Activated CD4-positive, alpha-beta T cell treated with anti-CD3 and anti-CD28 coated beads for 1 hour (primary cell): Measurements from ENCODE around the gene CRYAB.
A peak's percentile ranks its signal among the peaks of the same experiment; 100 is the strongest.
"Not testable (repeated sequence)": the region's sequence is repeated elsewhere in the genome, so short reads cannot be mapped to it uniquely, and the experiment has no call there.

ENCODE experiments used
- DNase-seq: peaks from one replicate; pipeline ENCODE4 v3.0.0-alpha.2; 2020

The CRYAB gene

DNA sequence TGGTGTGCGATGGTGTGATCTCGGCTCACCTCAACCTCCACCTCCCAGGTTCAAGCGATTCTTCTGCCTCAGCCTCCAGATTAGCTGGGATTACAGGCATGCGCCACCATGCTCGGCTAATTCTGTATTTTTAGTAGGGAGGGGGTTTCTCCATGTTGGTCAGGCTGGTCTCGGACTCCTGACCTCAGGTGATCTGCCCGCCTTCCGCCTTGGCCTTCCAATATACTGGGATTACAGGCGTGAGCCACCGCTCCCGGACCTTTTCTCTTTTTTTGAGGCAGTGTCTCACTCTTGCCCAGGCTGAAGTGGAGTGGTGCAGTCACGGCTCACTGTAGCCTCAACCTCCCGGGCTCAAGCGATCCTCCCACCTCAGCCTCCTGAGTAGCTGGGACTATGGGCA is 21.6 kb upstream of the CRYAB start:
- DNase-seq = not testable (repeated sequence)

- no peak for DNase-seq
Measured at GRCh38 chr11:111932611-111932950, 21.0 kb upstream of the CRYAB start.

DNA sequence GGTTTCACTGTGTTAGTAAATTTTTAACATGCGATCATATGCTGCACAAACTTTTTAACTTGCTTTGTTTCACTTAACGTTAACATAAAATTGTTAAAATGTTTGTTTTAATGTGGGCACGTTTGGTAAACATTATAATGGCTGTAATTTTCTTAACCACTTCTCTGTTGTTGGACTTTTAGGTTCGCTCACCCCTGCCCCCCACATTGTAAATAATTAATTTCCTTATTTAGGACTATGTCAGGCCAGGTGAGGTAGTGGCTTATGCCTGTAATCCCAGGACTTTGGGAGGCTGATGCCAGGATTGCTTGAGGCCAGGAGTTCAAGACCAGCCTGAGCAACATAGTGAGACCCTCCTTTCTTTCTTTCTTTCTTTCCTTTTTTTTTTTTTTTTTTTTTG is 18.9 kb upstream of the CRYAB start:
- no peak for DNase-seq

DNA sequence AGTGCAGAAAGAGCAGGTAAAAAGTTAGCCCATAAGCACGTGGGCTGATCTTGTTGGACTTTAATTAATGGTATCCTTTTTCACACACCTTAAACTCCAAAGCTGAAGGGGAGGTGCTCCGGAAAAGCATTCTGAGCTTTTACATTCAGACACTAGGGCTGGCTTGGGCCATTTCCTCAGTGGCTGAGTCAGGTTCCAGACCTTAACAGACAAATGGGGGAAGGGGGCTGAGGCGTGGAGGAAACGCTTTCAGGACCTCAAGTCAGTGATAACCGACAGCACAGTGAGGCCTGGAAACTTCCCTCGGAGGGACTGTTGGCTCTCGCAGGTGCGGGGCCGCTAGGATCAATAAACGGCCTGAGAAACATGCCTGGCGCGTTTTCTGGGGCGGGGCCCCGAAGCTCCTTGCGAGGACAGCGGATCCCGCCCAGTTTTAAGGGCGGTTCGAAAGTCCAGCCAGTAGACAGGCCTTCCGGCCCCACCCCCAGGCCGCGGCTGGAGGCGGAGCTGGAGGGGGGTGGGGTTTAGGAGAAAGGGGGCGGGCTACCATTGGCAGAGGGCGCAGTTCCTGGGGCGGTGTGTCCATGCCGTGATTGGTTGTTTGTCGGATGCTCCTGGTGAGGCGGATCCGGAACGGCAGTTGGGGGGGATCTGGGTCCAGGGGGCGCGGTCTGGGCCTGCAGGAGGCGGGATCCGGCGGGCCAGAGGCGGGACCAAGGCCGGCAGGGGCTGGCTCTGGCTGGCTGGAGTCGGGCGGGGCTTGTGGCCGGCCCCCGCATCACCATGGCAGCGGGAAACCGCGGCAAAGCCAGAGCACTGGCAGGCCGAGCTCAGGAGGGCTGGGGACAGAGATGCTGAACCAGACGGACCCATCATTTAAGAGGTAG is 15.2 kb upstream of the CRYAB start:
- peak; percentile 90 for DNase-seq

GRCh38 chr11:111925953-111926352 is 14.4 kb upstream of the CRYAB start:
- no peak for DNase-seq

- DNase-seq = no peak
Measured at GRCh38 chr11:111923951-111924350, 12.4 kb upstream of the CRYAB start.

- DNase-seq = no peak
Measured at GRCh38 chr11:111923351-111923788, 11.8 kb upstream of the CRYAB start.

GRCh38 chr11:111922803-111923202 is 11.2 kb upstream of the CRYAB start:
- no peak for DNase-seq

GRCh38 chr11:111921541-111922230 is 10.1 kb upstream of the CRYAB start:
- no peak for DNase-seq

GRCh38 chr11:111920908-111921307 is 9.3 kb upstream of the CRYAB start:
- no peak for DNase-seq

DNA sequence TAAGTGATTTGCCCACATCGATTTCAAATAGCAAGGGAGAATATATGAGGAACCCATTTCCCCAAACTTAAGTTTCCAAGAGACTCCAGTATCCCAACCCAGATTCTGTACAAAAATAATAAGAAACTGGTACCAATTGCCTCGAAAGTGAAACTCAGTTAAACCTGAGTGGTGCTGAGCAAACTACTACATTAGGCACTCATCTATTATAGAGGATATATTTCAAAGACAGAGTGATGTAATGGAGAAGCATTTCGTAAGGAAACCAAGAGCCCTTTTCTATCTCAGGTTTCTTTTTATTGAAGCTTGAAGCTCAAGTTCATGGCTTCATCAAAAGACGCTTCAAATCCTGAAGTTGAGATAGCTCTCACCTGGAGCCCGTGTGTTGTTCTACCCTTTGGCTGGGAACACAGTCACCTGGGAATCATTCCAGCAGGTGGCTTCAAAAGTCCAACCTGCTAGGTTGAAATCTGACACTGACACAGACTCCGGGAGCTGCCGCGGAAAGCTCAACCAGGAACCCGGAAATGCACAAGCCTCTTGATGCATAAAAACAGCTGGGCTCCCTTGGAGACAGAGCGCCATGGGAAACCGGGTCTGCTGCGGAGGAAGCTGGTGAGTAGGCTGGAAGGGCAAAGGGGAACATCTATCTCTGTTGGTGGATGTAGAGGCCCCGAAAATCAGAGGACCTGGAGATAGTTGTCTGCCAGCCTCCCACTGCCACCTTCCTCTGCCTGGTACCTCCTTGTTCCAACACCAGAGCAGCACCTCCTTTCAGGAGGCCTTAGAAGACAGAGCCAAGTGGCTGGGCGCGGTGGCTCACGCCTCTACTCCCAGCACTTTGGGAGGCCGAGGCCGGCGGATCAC is 7.1 kb upstream of the CRYAB start, which contains the start of gene C11orf52:
TSS of gene C11orf52 (plus strand) at position 524 of the 867 bp plus-strand sequence. CDS start at position 584, 60 bp downstream.
- no peak for DNase-seq

DNA sequence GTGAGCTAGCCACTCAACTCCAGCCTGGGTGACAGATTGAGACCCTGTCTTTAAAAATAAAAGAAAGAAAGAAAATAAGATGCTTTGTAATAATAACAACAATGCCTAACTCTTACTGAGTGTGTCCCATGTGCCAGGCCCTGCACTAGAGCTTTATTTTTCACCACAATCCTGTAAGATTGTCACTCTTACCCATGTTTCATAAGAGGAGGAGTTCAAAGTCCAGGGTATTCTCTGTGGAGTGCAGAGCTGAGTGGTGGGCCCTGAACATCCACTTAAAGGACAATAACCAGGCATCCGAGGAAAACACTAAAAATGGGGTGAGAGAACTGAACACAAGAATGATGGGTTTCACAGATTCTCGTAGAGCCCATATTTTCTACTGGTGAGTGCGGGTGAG is 6.2 kb upstream of the CRYAB start:
- DNase-seq = no peak

GRCh38 chr11:111917312-111917711 is 5.7 kb upstream of the CRYAB start:
- no peak for DNase-seq

- no peak for DNase-seq
Measured at GRCh38 chr11:111916768-111917167, 5.2 kb upstream of the CRYAB start.

- DNase-seq = no peak
Measured at GRCh38 chr11:111913997-111914396, 2.4 kb upstream of the CRYAB start.

DNA sequence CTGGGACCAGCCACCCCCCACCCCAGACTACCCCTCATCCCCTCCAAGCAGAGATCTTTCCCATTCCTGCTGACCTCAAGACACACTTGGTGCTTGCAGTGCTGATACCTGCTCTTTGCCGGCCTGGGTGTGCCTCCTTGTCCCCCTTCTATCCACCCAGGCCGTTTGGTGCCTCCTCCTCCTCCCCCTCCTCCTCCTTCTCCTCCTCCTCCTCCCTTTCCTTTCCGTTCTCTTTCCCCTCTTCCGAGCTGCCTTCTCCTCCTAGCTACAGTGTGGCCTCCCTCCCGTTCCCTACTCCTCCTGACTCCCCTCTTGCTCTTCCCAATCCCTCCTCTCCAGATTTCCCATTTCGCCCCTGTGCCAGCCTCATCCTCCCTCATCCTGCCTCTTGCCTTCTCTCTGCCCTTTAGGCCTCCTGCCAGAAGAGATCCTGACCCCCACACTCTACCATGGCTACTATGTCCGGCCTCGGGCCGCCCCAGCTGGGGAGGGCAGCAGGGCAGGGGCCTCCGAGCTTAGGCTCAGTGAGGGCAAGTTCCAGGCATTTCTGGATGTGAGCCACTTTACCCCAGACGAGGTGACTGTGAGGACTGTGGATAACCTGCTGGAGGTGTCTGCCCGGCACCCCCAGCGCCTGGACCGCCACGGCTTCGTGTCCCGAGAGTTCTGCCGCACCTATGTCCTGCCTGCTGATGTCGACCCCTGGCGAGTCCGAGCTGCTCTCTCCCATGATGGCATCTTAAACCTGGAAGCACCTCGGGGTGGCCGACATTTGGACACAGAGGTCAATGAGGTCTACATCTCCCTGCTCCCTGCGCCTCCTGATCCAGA is 1.7 kb upstream of the CRYAB start:
- DNase-seq = no peak

GRCh38 chr11:111912535-111912934 is 965 bp upstream of the CRYAB start, which contains the start of gene HSPB2:
TSS of gene HSPB2 (plus strand) at chr11:111912734. CDS start at chr11:111912830, 96 bp downstream.
- DNase-seq = no peak

DNA sequence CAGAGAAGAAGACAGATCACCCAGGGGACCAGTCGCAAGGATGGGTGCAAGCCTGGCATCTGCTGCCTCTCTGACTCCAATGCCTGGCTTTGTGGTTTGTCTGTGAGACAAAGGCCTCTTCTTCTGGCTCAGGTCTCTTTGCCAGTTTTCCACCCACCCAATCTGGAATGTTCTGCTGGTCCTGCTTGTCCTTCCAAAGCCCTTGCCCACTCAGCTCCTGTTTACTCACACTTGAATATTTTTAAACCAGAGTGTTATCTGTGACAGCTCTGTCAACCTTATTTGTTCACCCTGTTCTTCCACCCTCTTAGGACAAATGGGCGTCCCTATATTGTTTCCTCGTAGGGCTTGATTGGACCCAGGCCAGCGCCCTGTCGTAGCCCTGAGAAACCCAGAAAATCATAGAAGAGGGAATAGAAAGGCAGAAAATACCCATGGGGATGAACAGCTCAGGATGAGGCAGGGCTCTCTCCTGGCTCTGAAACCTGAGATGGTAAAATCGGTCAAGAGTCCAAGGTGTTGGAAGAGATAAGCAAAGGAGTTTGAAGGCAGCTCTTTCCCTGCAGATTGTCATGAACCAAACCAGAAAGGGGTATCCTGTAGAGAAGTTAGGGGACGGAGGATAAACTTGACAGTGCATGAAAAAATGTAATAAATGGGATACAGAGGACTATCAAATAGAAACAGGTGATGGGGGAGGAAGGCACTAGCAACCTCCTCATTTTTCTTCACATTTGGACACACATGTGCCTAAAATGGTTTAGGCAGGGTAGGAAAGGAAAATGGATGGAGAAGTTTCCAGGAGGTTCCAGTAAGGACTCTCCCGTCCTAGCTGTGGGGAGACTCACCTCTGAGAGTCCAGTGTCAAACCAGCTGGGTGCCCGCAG is 651 bp downstream of the CRYAB start:
- no peak for DNase-seq

DNA sequence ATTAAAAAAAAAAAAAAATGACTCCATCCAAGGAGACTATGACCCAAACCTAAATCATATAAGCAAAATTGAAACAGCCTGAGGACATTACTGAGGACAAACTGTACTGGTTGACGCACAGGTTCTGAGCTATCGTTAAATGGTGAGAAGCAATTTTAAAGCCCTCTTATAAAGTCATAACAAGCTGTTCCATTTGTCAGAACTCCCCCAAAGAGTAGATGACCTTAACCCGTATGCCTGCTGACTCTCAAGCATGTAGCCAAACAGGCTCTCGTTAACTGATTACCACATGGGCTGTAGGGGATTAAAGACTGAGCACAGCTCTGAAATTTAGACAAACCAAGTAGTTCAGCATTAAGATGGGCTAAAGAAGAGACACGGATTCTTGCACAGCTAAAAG is 2.2 kb downstream of the CRYAB start:
- DNase-seq = no peak

DNA sequence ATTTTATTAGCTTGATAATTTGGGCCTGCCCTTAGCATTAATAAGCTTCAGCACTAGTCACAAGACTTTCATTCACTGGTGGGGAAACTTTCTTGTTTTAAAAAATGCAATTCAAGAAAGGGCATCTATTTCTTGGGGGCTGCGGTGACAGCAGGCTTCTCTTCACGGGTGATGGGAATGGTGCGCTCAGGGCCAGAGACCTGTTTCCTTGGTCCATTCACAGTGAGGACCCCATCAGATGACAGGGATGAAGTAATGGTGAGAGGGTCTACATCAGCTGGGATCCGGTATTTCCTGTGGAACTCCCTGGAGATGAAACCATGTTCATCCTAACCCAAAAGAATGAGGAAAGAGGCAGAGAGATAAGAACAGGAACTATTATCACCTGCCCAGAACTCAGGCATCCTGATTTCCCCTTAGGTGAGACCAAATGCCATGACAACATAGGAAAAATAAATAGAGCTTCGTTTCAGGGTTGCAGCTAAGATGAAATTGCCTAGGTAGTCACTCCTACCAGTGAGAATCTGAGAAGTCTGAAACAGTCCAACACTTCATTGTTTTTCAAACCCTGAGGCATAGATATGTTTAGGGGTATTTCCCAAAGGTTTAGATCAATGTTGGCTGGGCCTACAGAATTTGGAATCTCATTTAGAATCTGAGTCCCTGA is 2.8 kb downstream of the CRYAB start:
- no peak for DNase-seq

DNA sequence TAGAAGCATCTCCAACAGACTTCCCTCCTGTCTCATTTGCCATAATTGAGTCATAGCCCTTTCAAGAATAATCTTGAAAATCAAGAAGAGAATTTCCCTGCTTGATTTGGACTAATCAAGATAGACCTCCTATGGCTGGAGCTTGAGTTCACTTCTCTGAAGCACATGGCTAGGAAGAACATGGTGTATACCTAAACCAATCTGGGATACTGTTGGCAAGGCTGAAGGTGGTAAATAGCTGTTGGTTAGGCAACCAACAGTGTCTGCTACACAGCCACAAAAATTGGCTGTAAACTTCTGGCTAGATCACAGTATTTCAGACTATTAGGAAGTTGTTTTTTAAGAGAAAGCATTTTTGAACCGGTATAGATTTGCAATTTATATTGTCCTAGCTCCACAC is 4.9 kb downstream of the CRYAB start:
- DNase-seq = no peak
